Activated T-cell treated with anti-CD3 and anti-CD28 coated beads for 24 hours (primary cell): Measurements from ENCODE around the gene CGB1.
A peak's percentile ranks its signal among the peaks of the same experiment; 100 is the strongest.
"Not testable (repeated sequence)": the region's sequence is repeated elsewhere in the genome, so short reads cannot be mapped to it uniquely, and the experiment has no call there.

Experiments
- DNase-seq: peaks from one replicate; pipeline ENCODE4 v3.0.0-alpha.2; 2020; ENCODE audit warnings: low read depth

CGB1 gene

GRCh38 chr19:49020931-49021895 is 15.5 kb downstream of the CGB1 start:
- no peak for DNase-seq

- DNase-seq, result no peak
Observed at GRCh38 chr19:49020342-49020741, 16.4 kb downstream of the CGB1 start.

- DNase-seq, result peak; percentile 49
Observed at GRCh38 chr19:49019242-49019932, 17.3 kb downstream of the CGB1 start.

- not testable (repeated sequence) for DNase-seq
Observed at GRCh38 chr19:49018388-49019241, 18.1 kb downstream of the CGB1 start.

- DNase-seq, result peak; percentile 42
Observed at GRCh38 chr19:49017666-49018351, 18.9 kb downstream of the CGB1 start.

- DNase-seq, result no peak
Observed at GRCh38 chr19:49017041-49017665, 19.5 kb downstream of the CGB1 start, which contains the start of gene LHB. LHB (minus strand) TSS chr19:49017091; CDS start chr19:49017081, 10 bp downstream.

- DNase-seq, result no peak
Observed at GRCh38 chr19:49016067-49016839, 20.4 kb downstream of the CGB1 start.

GRCh38 chr19:49014870-49015255 is 21.8 kb downstream of the CGB1 start:
- no peak for DNase-seq

GRCh38 chr19:49014123-49014869 is 22.4 kb downstream of the CGB1 start:
- no peak for DNase-seq

- DNase-seq, result no peak
Observed at GRCh38 chr19:49011194-49011593, 25.5 kb downstream of the CGB1 start.

- no peak for DNase-seq
Observed at GRCh38 chr19:49010453-49010852, 26.2 kb downstream of the CGB1 start.

- no peak for DNase-seq
Observed at GRCh38 chr19:49009828-49010227, 26.9 kb downstream of the CGB1 start.

- no peak for DNase-seq
Observed at GRCh38 chr19:49006905-49007304, 29.8 kb downstream of the CGB1 start.

GRCh38 chr19:49004964-49005614 is 31.6 kb downstream of the CGB1 start:
- DNase-seq, result no peak

- no peak for DNase-seq
Observed at GRCh38 chr19:49004133-49004532, 32.6 kb downstream of the CGB1 start.

GRCh38 chr19:48999481-49000325 is 37.0 kb downstream of the CGB1 start:
- DNase-seq, result no peak

- DNase-seq, result no peak
Observed at GRCh38 chr19:48997972-48998371, 38.7 kb downstream of the CGB1 start.

- DNase-seq, result no peak
Observed at GRCh38 chr19:48994035-48994386, 42.7 kb downstream of the CGB1 start.
